CD1c-positive myeloid dendritic cell (primary cell): Measurements from ENCODE around the gene SP110.
"Not testable (repeated sequence)": the region's sequence is repeated elsewhere in the genome, so short reads cannot be mapped to it uniquely, and the experiment has no call there.

ENCODE experiments used
- DNase-seq: peaks from one replicate; pipeline ENCODE4 v3.0.0-alpha.2; 2016; ENCODE audit errors: extremely low spot score

The SP110 gene

GRCh38 chr2:230127195-230127594, 92.6 kb downstream of the SP110 start:
- no peak for DNase-seq

- peak; percentile 82 for DNase-seq
These were observed 94.9 kb downstream of the SP110 start for GRCh38 chr2:230124757-230125431.

DNA sequence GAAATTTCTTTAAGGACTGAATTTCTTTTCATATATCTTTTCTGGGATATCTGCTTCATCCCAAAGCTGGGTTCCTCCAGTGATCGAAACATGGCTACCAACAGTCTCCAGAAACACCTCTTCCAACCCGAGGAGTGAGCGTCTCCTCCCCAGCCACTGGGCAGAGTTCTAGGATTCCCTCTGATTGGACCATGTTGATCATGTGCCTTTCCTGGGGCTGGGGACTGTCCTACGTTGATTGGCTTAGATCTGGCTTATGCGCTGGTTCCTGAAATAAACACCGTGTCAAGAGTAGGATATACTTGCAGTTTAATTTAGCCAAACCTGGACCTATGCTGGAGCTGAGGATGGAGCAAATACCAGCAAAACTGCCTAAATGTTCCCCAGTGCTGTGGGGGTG, 95.5 kb downstream of the SP110 start:
- DNase-seq, result no peak

- peak; percentile 12 for DNase-seq
These were observed 99.4 kb downstream of the SP110 start for GRCh38 chr2:230120376-230120775.

GRCh38 chr2:230119827-230120226, 100.0 kb downstream of the SP110 start:
- not testable (repeated sequence) for DNase-seq
